ENCODE measurements around the gene KRT86.

DNA sequence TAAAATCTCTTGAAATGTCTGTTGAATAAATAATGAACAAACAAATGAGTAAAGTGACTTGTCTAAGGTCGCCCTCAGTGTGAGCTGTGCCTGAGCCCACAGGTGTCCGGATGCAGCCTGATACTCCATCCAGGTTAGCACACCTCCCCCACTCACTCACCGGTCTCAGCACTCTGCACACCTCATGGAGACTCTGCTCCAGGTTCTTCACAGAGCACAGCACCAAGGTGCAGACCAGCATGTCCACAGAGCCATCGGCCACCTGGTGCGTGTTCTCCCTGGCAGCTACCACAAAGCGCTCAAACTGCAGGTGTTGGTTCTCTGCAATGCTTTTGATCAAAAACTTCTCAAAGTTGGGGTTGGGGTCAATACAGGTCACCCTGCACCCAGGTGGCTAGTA lies 45.5 kb upstream of the KRT86 start:
- TF ChIP-seq, protein P1, sequence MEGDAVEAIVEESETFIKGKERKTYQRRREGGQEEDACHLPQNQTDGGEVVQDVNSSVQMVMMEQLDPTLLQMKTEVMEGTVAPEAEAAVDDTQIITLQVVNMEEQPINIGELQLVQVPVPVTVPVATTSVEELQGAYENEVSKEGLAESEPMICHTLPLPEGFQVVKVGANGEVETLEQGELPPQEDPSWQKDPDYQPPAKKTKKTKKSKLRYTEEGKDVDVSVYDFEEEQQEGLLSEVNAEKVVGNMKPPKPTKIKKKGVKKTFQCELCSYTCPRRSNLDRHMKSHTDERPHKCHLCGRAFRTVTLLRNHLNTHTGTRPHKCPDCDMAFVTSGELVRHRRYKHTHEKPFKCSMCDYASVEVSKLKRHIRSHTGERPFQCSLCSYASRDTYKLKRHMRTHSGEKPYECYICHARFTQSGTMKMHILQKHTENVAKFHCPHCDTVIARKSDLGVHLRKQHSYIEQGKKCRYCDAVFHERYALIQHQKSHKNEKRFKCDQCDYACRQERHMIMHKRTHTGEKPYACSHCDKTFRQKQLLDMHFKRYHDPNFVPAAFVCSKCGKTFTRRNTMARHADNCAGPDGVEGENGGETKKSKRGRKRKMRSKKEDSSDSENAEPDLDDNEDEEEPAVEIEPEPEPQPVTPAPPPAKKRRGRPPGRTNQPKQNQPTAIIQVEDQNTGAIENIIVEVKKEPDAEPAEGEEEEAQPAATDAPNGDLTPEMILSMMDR (conservative IDR thresholded peaks at IDR 0.05 in 1 of 2, IDR thresholded peaks at IDR 0.05 in 1 of 2; ENCODE audit: low read depth in 1 of 2, low read length in 2 of 2) = no peak
- TF ChIP-seq EZH2 (IDR thresholded peaks at IDR 0.05; ENCODE audit: low read length, missing control alignments) = no peak
